ENCODE data around the gene RFK. TPM values are rescaled to one million over a fixed set of nuclear protein-coding genes. Genes with fewer than 3 reads are reported as not detected.

Gene RFK
- total RNA-seq, 1 experiment from 2014 or later = 35.0 TPM

GRCh38 chr9:76405868-76406267 lies 11.6 kb upstream of the RFK start:
- CTCF ChIA-PET = no interaction called here
- TF ChIP-seq MAX (IDR thresholded peaks at IDR 0.05) (no peak), POLR2A (IDR thresholded peaks at IDR 0.05; ENCODE audit: borderline replicate concordance, extremely low read depth, insufficient read depth, insufficient read length) (no peak), ZFX (IDR thresholded peaks at IDR 0.05) (no peak), FOSL1 (IDR thresholded peaks at IDR 0.05; ENCODE audit: low read depth) (no peak), YY1 (IDR thresholded peaks at IDR 0.05; ENCODE audit: extremely low read depth, insufficient replicate concordance, low read depth, low read length) (no peak), CEBPB (IDR thresholded peaks at IDR 0.05; ENCODE audit: low read depth) (no peak), EZH2phosphoT487 (IDR thresholded peaks at IDR 0.05; ENCODE audit: borderline replicate concordance) (no peak), RAD21 (IDR thresholded peaks at IDR 0.05; ENCODE audit: low read depth) (no peak), SP1 (IDR thresholded peaks at IDR 0.05; ENCODE audit: low read depth) (no peak), SRF (IDR thresholded peaks at IDR 0.05; ENCODE audit: low read depth) (no peak), EZH2 (IDR thresholded peaks at IDR 0.05) (no peak)
- TF ChIP-seq, protein P1, sequence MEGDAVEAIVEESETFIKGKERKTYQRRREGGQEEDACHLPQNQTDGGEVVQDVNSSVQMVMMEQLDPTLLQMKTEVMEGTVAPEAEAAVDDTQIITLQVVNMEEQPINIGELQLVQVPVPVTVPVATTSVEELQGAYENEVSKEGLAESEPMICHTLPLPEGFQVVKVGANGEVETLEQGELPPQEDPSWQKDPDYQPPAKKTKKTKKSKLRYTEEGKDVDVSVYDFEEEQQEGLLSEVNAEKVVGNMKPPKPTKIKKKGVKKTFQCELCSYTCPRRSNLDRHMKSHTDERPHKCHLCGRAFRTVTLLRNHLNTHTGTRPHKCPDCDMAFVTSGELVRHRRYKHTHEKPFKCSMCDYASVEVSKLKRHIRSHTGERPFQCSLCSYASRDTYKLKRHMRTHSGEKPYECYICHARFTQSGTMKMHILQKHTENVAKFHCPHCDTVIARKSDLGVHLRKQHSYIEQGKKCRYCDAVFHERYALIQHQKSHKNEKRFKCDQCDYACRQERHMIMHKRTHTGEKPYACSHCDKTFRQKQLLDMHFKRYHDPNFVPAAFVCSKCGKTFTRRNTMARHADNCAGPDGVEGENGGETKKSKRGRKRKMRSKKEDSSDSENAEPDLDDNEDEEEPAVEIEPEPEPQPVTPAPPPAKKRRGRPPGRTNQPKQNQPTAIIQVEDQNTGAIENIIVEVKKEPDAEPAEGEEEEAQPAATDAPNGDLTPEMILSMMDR (IDR thresholded peaks at IDR 0.05 in 2 of 3, conservative IDR thresholded peaks at IDR 0.05 in 1 of 3; ENCODE audit: borderline replicate concordance in 1 of 3, insufficient read depth in 1 of 3, low read depth in 2 of 3, low read length in 2 of 3) = no peak
- Histone ChIP-seq H3K4me2 (ENCODE audit: low read length) (no peak overlapping the region), H3K9me2 (ENCODE audit: insufficient read depth) (no peaks in the 10 kb centered on the region), H3K27ac (ENCODE audit: low read depth, low read length) (no peak overlapping the region), H3K27me3 (ENCODE audit: insufficient read depth, low read length) (no peaks in the 10 kb centered on the region), H3K4me3 (replicated peaks in 1 of 2; ENCODE audit: low read depth in 1 of 2, low read length in 2 of 2) (no peak overlapping the region), H3K9ac (ENCODE audit: low read length) (no peak overlapping the region), H3K9me3 (ENCODE audit: control insufficient read depth in 1 of 2, insufficient read depth in 1 of 2, low read depth in 1 of 2, low read length in 2 of 2) (no peaks in the 10 kb centered on the region), H3K79me2 (ENCODE audit: insufficient read depth, low read length) (no peaks in the 10 kb centered on the region), H3K4me1 (ENCODE audit: control insufficient read depth in 1 of 2, insufficient read depth in 2 of 2, low read length in 2 of 2) (peaks cover 8 to 22% of the 10 kb centered on the region in 2 experiments; a peak in 3 of 4 replicates), H2AFZ (ENCODE audit: low read depth, low read length, poor library complexity, severe bottlenecking) (no peak overlapping the region), H4K20me1 (ENCODE audit: insufficient read depth) (no peaks in the 10 kb centered on the region), H3K36me3 (ENCODE audit: control insufficient read depth in 1 of 2, insufficient read depth in 2 of 2, low read length in 2 of 2) (no peaks in the 10 kb centered on the region)
- RAD21 ChIA-PET (ENCODE audit: low non-redundant PET in 1 of 2, low total read pairs in 2 of 2, uncharacterized antibody in 2 of 2, unreplicated experiment in 2 of 2) = no interaction called here
- no peak for DNase-seq (ENCODE audit: low read depth, low spot score)
- no TSS peak for BruUV-seq (replicated peaks)
- ATAC-seq = no peak
- intact Hi-C loops (cut with micrococcal nuclease) = no loop called here
- POLR2A ChIA-PET = no interaction called here

Measured in HCT116 (cell line).